HG03095 (cell line): ENCODE measurements around the gene OCRL.

ENCODE experiments used
- ATAC-seq: cut with Tn5 transposase; IDR thresholded peaks from one replicate; pipeline ENCODE4 v1.9.1; 2021; ENCODE audit warnings: moderate library complexity; ENCODE audit not compliant: unreplicated experiment

Gene OCRL

DNA sequence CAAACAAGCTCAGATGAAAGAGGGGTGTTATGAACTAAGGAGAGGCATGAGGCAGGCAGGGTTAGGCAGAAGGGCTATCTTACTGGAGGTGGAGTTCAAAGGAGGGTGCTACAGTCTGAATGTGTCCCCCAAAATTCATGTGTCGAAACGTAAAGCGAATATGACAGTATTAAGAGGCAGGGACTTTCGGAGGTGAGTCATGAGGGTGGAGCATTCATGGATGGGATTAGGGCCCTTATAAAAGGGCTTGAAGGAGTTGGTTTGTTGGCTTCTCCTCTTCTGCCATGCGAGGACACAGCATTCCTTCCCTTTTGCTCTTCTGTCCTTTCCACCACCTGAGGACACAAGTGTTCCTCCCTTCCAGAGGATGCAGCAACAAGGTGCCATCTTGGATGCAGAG is 91.8 kb downstream of the OCRL start:
- ATAC-seq, result no peak

DNA sequence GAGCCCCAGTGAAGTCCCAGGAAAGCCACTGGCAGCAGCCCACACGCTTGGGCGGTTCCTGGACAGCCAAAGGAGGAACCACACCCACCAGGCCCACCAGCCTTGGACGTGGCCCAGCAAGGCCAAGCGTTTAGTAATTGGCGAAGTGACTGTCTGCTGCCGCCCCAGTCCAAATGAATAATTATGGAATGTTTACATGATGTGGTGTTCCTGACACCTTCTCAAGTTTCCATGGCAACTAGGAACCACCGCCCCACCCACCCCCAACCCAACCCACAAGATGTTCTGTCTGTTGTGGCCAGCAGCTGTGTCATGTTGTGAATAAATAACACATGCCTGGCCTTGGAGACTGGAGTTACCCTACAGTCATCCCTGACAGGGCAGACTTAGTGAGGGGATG is 92.4 kb downstream of the OCRL start:
- ATAC-seq, result no peak

DNA sequence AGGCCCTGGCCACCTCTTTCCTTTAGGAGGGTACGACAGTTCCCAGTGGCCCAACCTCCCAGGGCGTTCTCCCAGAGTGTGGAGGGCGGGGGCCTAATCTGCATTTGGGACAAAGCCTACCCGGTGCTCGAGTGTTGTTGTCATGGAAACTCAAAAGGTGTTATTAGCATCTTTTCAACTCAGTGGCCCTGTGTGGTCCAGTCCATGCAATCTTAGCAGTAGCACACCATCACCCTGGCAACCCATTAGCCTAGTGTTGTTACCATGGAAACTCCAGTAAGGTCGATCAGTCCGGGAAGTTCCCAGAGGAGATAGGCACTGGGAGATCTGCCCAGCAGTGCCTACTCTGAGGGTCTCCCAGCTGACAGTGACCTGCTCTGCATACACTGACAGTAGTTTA is 94.5 kb downstream of the OCRL start:
- no peak for ATAC-seq

DNA sequence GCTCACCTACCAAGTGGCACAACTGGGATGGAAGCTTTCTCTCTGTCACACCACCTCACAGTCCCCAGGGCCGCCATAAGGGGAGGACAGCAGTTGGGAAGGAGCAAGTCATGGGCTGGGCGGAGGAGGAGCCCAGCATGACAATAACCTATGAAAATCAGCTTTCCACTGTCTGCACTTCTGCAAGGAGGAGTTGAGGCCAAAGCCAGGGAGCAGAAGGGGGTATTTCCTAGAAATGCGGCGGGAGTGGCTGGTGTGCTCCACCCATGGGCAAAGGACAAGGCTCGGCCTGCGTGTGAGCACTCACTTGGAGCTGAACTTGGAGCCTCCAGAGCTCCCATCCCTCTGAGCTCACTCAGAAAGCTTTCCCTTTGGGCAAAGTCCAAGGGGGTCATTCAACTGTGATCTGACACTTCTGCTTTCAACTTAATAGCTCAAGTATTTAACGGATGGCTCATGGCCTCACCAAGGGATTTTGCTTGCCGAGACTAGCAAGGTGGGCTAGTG is 96.2 kb downstream of the OCRL start:
- no peak for ATAC-seq

DNA sequence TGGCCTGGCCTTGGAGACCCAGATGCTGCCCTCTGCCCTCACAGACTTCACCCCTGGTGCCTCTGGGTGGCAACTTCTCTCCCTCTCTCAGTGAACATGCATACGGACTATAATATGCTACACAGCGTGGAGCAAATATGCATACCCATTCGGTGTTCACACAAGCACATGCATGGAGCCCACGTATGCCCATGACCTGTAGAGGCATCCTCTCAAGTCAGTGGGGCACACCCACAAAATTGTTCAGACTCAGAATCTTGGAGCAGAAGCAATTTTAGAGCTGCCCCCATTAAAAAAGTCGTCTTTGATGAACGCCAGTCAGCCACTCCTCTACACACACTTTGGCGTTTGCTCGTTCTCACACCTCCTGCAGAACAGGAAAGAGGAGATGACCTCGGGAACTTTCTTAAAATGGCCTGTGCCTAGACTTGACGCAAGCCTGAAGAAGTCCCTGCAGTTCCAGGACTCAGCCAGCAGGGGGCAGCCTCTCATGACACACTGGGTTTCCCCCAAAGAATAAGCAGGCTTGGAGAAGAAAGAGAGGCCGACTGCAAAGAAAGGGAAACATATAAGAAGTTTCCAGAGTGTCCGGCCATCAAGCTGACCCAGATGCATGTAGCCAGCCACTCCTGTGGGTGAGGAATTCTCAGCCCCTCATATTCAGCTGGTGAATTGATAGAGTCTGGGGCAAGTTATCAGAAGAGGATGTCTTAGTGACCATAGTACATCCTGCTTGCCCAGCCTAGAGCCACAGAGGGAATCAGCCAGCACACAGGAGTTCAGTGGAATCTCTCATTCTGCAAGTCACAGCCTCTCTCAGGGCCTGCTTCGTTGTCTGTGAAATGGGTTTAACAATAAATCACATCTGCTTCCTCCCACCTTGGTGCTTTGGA is 97.4 kb downstream of the OCRL start:
- ATAC-seq, result peak; percentile 62

DNA sequence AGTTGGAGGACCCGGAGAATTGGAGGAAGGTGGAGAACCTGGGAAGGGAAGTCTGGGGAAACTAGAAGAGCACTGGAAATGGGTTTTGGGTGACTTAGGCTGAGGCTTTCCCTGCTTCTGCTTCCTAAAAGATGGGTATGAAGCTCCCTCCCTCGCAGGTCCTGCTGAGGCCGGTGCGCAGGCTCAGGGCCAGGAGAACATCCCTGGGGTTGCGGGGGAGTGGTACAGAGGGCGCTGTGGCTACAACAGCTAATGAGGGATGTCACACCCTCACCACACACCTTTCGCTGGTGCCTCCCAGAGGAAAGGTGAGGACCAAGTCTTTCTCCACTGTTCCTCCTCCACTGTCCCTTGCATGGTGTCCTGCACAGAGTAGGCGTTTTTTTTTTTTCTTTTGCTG is 98.9 kb downstream of the OCRL start:
- no peak for ATAC-seq

DNA sequence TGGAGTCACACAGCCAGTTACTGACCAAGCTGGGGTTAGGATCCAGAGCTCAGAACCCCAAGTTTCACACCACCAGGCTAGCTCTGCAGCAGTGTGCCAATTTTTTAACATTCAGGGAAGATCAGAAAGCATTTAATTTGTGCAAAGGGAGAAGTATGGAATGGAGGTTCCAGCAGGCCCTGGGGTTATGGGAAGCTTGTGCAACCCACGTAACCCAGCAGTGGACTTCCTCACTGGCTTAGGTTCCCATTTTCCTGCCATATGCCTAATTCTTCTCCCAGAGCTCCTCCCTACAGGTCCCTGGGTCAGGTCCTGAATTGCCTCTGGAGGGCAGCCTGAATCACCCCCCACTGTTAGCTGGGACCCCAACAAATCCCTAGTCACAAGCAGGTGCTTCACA is 100.7 kb downstream of the OCRL start:
- no peak for ATAC-seq

DNA sequence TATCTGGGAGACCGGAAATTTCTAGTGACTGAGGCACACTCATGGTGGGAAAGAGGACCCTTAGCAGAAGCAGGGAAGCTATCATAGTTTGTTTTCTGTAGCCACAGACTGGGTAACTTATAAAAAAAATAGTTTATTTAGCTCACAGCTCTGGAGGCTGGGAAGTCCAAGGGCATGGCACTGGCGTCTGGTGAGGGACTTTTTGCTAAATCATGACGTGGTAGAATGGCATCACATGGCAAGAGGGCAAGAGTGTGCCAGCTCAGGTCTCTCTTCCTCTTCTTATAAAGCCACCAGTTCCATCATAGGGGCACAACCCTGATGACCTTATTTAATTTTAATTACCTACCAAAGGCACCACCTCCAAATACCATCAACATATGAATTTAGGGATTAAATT is 101.4 kb downstream of the OCRL start:
- no peak for ATAC-seq

DNA sequence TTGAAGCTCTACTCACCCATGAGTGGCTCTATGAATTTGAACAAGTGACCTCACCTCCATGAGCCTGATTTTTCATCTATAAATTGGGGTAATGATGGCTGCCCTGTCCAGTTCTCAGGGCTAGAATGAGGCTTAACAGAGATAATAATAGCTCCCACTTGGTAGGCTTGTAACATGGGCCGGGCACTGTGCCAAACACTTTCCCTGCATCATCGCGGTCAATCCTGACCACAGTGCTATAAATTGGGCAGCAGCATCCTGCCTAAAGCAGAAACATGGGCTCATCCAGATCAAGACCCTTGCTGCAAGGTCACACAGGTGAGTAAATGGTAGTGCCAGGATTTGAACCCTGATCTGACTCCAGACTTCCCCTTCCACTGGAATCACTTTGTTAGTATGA is 101.9 kb downstream of the OCRL start:
- no peak for ATAC-seq
